H1 (cell line): Measurements from ENCODE around the gene ANKLE1. TPM values are rescaled to one million over a fixed set of nuclear protein-coding genes. Genes with fewer than 3 reads are reported as not detected.
A peak's percentile ranks its signal among the peaks of the same experiment; 100 is the strongest.

Experiments used
- CTCF ChIA-PET: fragments of 300-600 bp; sonication (Branson Sonifier 250); formaldehyde crosslinking; loops from one replicate; lab custom pipeline; 2021; ENCODE audit not compliant: partially characterized antibody; lab: Charles Lee
- POLR2A ChIA-PET: fragments of 300-600 bp; sonication (Branson Sonifier 250); formaldehyde crosslinking; loops from one replicate; lab custom pipeline; 2021; ENCODE audit warnings: inconsistent platforms; ENCODE audit not compliant: partially characterized antibody; lab: Charles Lee
- DNase-seq, 2 experiments: peaks; one replicate each; pipeline versions ENCODE4 v3.0.0 to v3.0.0-alpha.2; 2010 to 2022; ENCODE audit warnings: low spot score in 2 of 2, low read depth in 1 of 2, mixed read lengths in 1 of 2
- FAIRE-seq: peaks from 2 replicates; lab custom pipeline; 2011; peaks lifted over from hg19 to GRCh38; lab: Jason Lieb, UNC
- H2AFZ ChIP-seq: 2 replicates; pipeline ENCODE4 v1.8.1; 2012; ENCODE audit warnings: low read length, inconsistent platforms
- H2AK5ac ChIP-seq: 2 replicates; pipeline ENCODE4 v1.6.1; 2013; ENCODE audit warnings: low read depth, low read length
- H2BK120ac ChIP-seq: replicated peaks from 2 replicates; pipeline ENCODE3; 2013; ENCODE audit warnings: low read depth, low read length, inconsistent platforms
- H2BK12ac ChIP-seq: 2 replicates; pipeline ENCODE4 v1.6.1; 2013; ENCODE audit warnings: low read depth, low read length
- H2BK15ac ChIP-seq: 2 replicates; pipeline ENCODE4 v1.6.1; 2013; ENCODE audit warnings: low read length
- H2BK20ac ChIP-seq: 2 replicates; pipeline ENCODE4 v1.6.1; 2013; ENCODE audit warnings: low read length
- H2BK5ac ChIP-seq: 2 replicates; pipeline ENCODE4 v1.6.1; 2013; ENCODE audit warnings: low read depth, low read length
- H3K14ac ChIP-seq: 2 replicates; pipeline ENCODE4 v1.6.1; 2013; ENCODE audit warnings: inconsistent platforms; ENCODE audit not compliant: insufficient read length
- H3K18ac ChIP-seq: 2 replicates; pipeline ENCODE4 v1.6.1; 2013; ENCODE audit warnings: low read length; ENCODE audit errors: extremely low read depth
- H3K23ac ChIP-seq: 2 replicates; pipeline ENCODE4 v1.6.1; 2013; ENCODE audit warnings: inconsistent platforms; ENCODE audit not compliant: insufficient read length
- H3K23me2 ChIP-seq: 2 replicates; pipeline ENCODE4 v1.6.1; 2013; ENCODE audit warnings: low read depth, low read length
- H3K27ac ChIP-seq: 2 replicates; pipeline ENCODE4 v1.6.1; 2011; ENCODE audit warnings: low read depth, low read length, inconsistent platforms
- H3K27me3 ChIP-seq, 4 experiments: replicated peaks in 1 of 4; 1 replicate in 1 of 4; 2 replicates in 3 of 4; pipeline versions ENCODE4 v1.6.1 to v1.8.1; 2011 to 2013; ENCODE audit warnings: low read length in 3 of 4, mild to moderate bottlenecking in 3 of 4, inconsistent platforms in 2 of 4, mixed read lengths in 2 of 4, moderate library complexity in 1 of 4; ENCODE audit not compliant: control insufficient read depth in 3 of 4, insufficient read depth in 3 of 4; ENCODE audit errors: extremely low read depth in 1 of 4
- H3K36me3 ChIP-seq, 4 experiments: 2 replicates each; pipeline versions ENCODE4 v1.6.1 to v1.8.1; 2011 to 2013; ENCODE audit warnings: mild to moderate bottlenecking in 4 of 4, low read length in 3 of 4, moderate library complexity in 2 of 4, control low read depth in 1 of 4, inconsistent platforms in 1 of 4; ENCODE audit not compliant: insufficient read depth in 4 of 4, control insufficient read depth in 2 of 4
- H3K4ac ChIP-seq: replicated peaks from 2 replicates; pipeline ENCODE3; 2013; ENCODE audit warnings: low read length, low read depth, mixed read lengths, inconsistent platforms; ENCODE audit not compliant: insufficient read length
- H3K4me1 ChIP-seq, 4 experiments: replicated peaks in 1 of 4; 1 replicate in 1 of 4; 2 replicates in 3 of 4; pipeline versions ENCODE4 v1.6.1 to v1.8.1; 2011 to 2013; ENCODE audit warnings: low read length in 3 of 4, inconsistent platforms in 2 of 4, mixed read lengths in 1 of 4; ENCODE audit not compliant: insufficient read depth in 4 of 4, control insufficient read depth in 3 of 4
- H3K4me2 ChIP-seq, 2 experiments: 2 replicates each; pipeline versions ENCODE4 v1.6.1 to v1.8.1; 2011 to 2013; ENCODE audit warnings: low read depth in 2 of 2, low read length in 2 of 2, control low read depth in 1 of 2, inconsistent platforms in 1 of 2, mild to moderate bottlenecking in 1 of 2; ENCODE audit not compliant: insufficient read depth in 1 of 2
- H3K4me3 ChIP-seq, 4 experiments: fragments of 200-600, 300-600 bp in 1 of 4; sonication (generic), shearing (Covaris generic), sonication (Bioruptor Twin) in 1 of 4; 2 replicates each; pipeline versions ENCODE4 v1.5.1 to v1.8.1; 2011 to 2016; ENCODE audit warnings: low read length in 4 of 4, low read depth in 3 of 4, control low read depth in 2 of 4, inconsistent platforms in 2 of 4, mild to moderate bottlenecking in 2 of 4, mixed read lengths in 1 of 4, moderate library complexity in 1 of 4; ENCODE audit not compliant: insufficient read depth in 2 of 4; ENCODE audit errors: extremely low read depth in 1 of 4
- H3K56ac ChIP-seq: replicated peaks from 2 replicates; pipeline ENCODE3; 2013; ENCODE audit warnings: low read depth, mild to moderate bottlenecking, mixed read lengths, low read length, inconsistent platforms; ENCODE audit not compliant: insufficient read length
- H3K79me1 ChIP-seq: 2 replicates; pipeline ENCODE4 v1.6.1; 2013; ENCODE audit warnings: low read depth, low read length, control low read depth
- H3K79me2 ChIP-seq, 2 experiments: 2 replicates each; pipeline versions ENCODE4 v1.6.1 to v1.8.1; 2012 to 2013; ENCODE audit warnings: low read length in 2 of 2, mild to moderate bottlenecking in 2 of 2, inconsistent platforms in 1 of 2; ENCODE audit not compliant: insufficient read depth in 2 of 2, control insufficient read depth in 1 of 2
- H3K9ac ChIP-seq, 4 experiments: replicated peaks in 1 of 4; 1 replicate in 1 of 4; 2 replicates in 3 of 4; pipeline versions ENCODE4 v1.6.1 to v1.8.1; 2011 to 2013; ENCODE audit warnings: low read depth in 3 of 4, low read length in 3 of 4, control low read depth in 2 of 4, mild to moderate bottlenecking in 2 of 4, moderate library complexity in 2 of 4, inconsistent platforms in 1 of 4; ENCODE audit errors: extremely low read depth in 1 of 4
- H3K9me3 ChIP-seq, 2 experiments: 2 replicates each; pipeline versions ENCODE4 v1.6.1 to v1.8.1; 2012 to 2013; ENCODE audit warnings: mild to moderate bottlenecking in 2 of 2, moderate library complexity in 2 of 2, control low read depth in 1 of 2, inconsistent platforms in 1 of 2, low read depth in 1 of 2, low read length in 1 of 2, mixed read lengths in 1 of 2; ENCODE audit not compliant: insufficient read depth in 2 of 2
- H4K20me1 ChIP-seq, 2 experiments: replicated peaks in 1 of 2; 2 replicates each; pipeline versions ENCODE3 to v1.8.1; 2011 to 2013; ENCODE audit warnings: inconsistent platforms in 2 of 2, low read length in 2 of 2, mild to moderate bottlenecking in 1 of 2; ENCODE audit not compliant: insufficient read depth in 2 of 2, control insufficient read depth in 1 of 2
- H4K5ac ChIP-seq: 2 replicates; pipeline ENCODE4 v1.6.1; 2013; ENCODE audit warnings: low read length, low read depth, mixed read lengths, inconsistent platforms; ENCODE audit not compliant: insufficient read length
- H4K8ac ChIP-seq: 2 replicates; pipeline ENCODE4 v1.8.0; 2013; ENCODE audit warnings: mild to moderate bottlenecking, moderate library complexity, low read length, inconsistent platforms; ENCODE audit not compliant: insufficient read depth; ENCODE audit errors: extremely low read depth
- H4K91ac ChIP-seq: replicated peaks from 2 replicates; pipeline ENCODE3; 2013; ENCODE audit warnings: low read length, mixed read lengths, inconsistent platforms; ENCODE audit not compliant: insufficient read length
- CHD1 ChIP-seq: IDR thresholded peaks from 2 replicates; pipeline ENCODE4 v1.6.1; 2012; ENCODE audit warnings: low read depth, low read length, improper control_type of control experiment
- FOSL1 ChIP-seq: IDR thresholded peaks from 2 replicates; pipeline ENCODE4 v1.6.1; 2011; ENCODE audit warnings: mild to moderate bottlenecking, low read depth, low read length, moderate library complexity; ENCODE audit not compliant: insufficient read depth
- JUND ChIP-seq: IDR thresholded peaks from 2 replicates; pipeline ENCODE4 v1.6.1; 2011; ENCODE audit warnings: mild to moderate bottlenecking, improper control_type of control experiment, low read length
- PHF8 ChIP-seq: fragments of 200-600 bp; sonication (generic); conservative IDR thresholded peaks from 2 replicates; pipeline ENCODE4 v1.7.1; 2012; ENCODE audit warnings: low read depth, mild to moderate bottlenecking, inconsistent platforms, low read length, moderate library complexity
- RBBP5 ChIP-seq: IDR thresholded peaks from 2 replicates; pipeline ENCODE4 v1.7.1; 2012; ENCODE audit warnings: low read depth, mild to moderate bottlenecking, inconsistent platforms, low read length, moderate library complexity, borderline replicate concordance
- SP4 ChIP-seq: IDR thresholded peaks from 2 replicates; pipeline ENCODE4 v1.6.1; 2012; ENCODE audit warnings: low read length, inconsistent platforms
- TAF1 ChIP-seq: IDR thresholded peaks from 2 replicates; pipeline ENCODE4 v1.6.1; 2011; ENCODE audit warnings: mild to moderate bottlenecking, low read depth, low read length
- WGBS, 2 experiments: shearing (Covaris generic) in 1 of 2; methylation state at CpG; one replicate each; pipeline versions ENCODE4 v1.1.6 to v1.1.7; 2013 to 2015; ENCODE audit warnings: low lambda C conversion rate in 2 of 2, mixed read lengths in 2 of 2, inconsistent platforms in 1 of 2, low coverage in 1 of 2, missing lambda C conversion rate in 1 of 2; ENCODE audit not compliant: insufficient replicate concordance in 2 of 2, insufficient coverage in 1 of 2, insufficient read length in 1 of 2; ENCODE audit errors: extremely low coverage in 1 of 2, missing lambda C conversion rate in 1 of 2; 5-methylcytosine and 5-hydroxymethylcytosine counted together
- polyA plus RNA-seq, 7 experiments: library from polyadenylated mRNA; depleted of rRNA in 3 of 7; stranded (reverse) in 5 of 7; unstranded in 2 of 7; fragments of >200 nt in 5 of 7; fragments of 200-250 nt in 2 of 7; gene quantifications; 1 replicate in 5 of 7; 2 replicates in 1 of 7; 4 replicates in 1 of 7; pipeline versions ENCODE4 v1.2.1 to v1.2.3, GENCODE V29; 2011 to 2013; ENCODE audit warnings: missing spikeins in 2 of 7, mixed read lengths in 2 of 7
- total RNA-seq: library from RNA; stranded (reverse); fragmentation: NEBNext Ultra II Directional; extraction: Animal tissue kit (Norgen Biotek cat#: 25700); gene quantifications from 2 replicates; pipeline ENCODE4 v1.2.1, GENCODE V29; 2021
- TF ChIP-seq, protein P1 (sequence below), 3 experiments: IDR thresholded peaks; 1 replicate in 2 of 3; 2 replicates in 1 of 3; pipeline versions ENCODE4 v1.5.1 to v1.6.1; 2011; ENCODE audit warnings: low read length in 3 of 3, mild to moderate bottlenecking in 3 of 3, inconsistent platforms in 2 of 3, low read depth in 1 of 3, moderate library complexity in 1 of 3; ENCODE audit not compliant: insufficient read depth in 1 of 3; ENCODE audit errors: control extremely low read depth in 1 of 3

Gene ANKLE1
- total and polyA plus RNA-seq, 2 of the 8 experiments (the other 6 are each of a cell fraction or from before 2014, with no cell fraction given), result 6.1 to 9.6 TPM

DNA sequence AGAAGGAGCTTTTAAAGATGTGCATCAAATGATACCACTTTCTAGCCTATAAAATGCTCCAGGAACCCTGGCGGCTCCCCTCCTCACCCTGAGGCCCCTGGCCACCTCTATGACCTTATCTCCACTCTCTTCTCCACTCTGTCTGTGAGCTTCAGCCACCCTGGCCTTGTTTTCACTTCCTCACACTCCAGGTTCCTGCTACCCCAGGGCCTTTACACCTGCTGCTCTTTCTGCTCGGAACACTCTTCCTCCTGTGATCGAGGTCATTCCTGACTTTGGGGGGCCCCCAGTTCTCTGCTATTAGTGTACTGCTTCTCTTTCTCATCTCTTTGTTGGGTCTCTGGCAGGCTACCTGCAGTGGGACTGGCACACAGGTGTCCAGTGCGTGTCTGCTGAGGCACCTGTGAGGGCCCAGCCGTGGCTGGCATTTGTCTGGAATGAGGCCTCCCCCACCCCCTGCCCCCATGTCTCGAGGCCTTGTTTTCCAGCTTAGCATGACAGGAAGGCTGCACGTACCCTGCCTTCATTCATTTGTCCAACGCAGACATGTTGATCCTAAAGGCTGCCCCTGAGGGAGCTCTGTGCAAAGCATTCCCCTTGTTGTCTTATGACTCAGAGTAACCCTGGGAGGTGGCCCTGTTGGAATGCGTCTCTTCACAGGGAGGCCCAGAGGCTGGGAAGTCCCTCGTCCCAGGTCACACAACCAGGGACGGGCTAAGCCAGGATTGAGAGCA lies 29.9 kb downstream of the ANKLE1 start:
- peak overlapping the region in 1 of 2 experiments; percentile 8; a peak in 2 of 4 replicates for H3K4me2 ChIP-seq
- TF ChIP-seq PHF8, result no peak
- no peak for TF ChIP-seq RBBP5
- no peak for TF ChIP-seq TAF1
- TF ChIP-seq JUND, result no peak
- TF ChIP-seq CHD1, result no peak
- TF ChIP-seq FOSL1, result no peak
- no peak for TF ChIP-seq SP4
- TF ChIP-seq, protein P1, sequence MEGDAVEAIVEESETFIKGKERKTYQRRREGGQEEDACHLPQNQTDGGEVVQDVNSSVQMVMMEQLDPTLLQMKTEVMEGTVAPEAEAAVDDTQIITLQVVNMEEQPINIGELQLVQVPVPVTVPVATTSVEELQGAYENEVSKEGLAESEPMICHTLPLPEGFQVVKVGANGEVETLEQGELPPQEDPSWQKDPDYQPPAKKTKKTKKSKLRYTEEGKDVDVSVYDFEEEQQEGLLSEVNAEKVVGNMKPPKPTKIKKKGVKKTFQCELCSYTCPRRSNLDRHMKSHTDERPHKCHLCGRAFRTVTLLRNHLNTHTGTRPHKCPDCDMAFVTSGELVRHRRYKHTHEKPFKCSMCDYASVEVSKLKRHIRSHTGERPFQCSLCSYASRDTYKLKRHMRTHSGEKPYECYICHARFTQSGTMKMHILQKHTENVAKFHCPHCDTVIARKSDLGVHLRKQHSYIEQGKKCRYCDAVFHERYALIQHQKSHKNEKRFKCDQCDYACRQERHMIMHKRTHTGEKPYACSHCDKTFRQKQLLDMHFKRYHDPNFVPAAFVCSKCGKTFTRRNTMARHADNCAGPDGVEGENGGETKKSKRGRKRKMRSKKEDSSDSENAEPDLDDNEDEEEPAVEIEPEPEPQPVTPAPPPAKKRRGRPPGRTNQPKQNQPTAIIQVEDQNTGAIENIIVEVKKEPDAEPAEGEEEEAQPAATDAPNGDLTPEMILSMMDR (IDR thresholded peaks at IDR 0.05; ENCODE audit: control extremely low read depth in 1 of 3, insufficient read depth in 1 of 3, low read depth in 1 of 3, low read length in 3 of 3), result no peak
- H3K9me3 ChIP-seq, result no peaks in the 10 kb centered on the region
- no peak for DNase-seq
- H3K4me3 ChIP-seq, result no peak overlapping the region
- peak overlapping the region; percentile 67 for H3K27ac ChIP-seq
- ChIA-PET POLR2A (interaction anchor here (1.0 to 18.5 kb wide), 3 partner anchors 16 to 86 kb away, joined by 3 to 329 read pairs (median 4); partner anchors contain the start of genes ANO8 and OCEL1), CTCF (interaction anchor here (1.1 to 1.7 kb wide), 3 partner anchors 13 to 21 kb away, joined by 3 to 5 read pairs (median 4); no protein-coding TSS in a partner anchor)
- 80% methylated on average over 11 of the region's 11 CpGs; no CpG with 5 or more reads in 1 of the 2 experiments for WGBS, 2 experiments
- H2BK15ac ChIP-seq, result no peak overlapping the region
- H3K4me1 ChIP-seq, result peaks cover 2 to 13% (median 5%) of the 10 kb centered on the region in 4 experiments; a peak in 5 of 7 replicates
- no peak overlapping the region for H3K23ac ChIP-seq
- peaks cover 4 to 17% (median 12%) of the 10 kb centered on the region in 4 experiments for H3K36me3 ChIP-seq
- 0 out of 2 replicates have a peak overlapping the region, but pooled peaks have one; percentile 35 for H4K8ac ChIP-seq
- H2BK120ac ChIP-seq, result no peak overlapping the region
- peaks cover 0 to 14% of the 10 kb centered on the region in 2 experiments for H4K20me1 ChIP-seq
- no peak overlapping the region for H2BK20ac ChIP-seq
- H3K18ac ChIP-seq, result no peak overlapping the region
- no peak overlapping the region for H2BK5ac ChIP-seq
- H3K4ac ChIP-seq, result no peak overlapping the region
- no peak overlapping the region for H3K14ac ChIP-seq
- H3K56ac ChIP-seq, result no peak overlapping the region
- no peak for FAIRE-seq
- H3K79me2 ChIP-seq, result peaks cover 8 to 32% of the 10 kb centered on the region in 2 experiments; a peak in 3 of 4 replicates
- H2AFZ ChIP-seq, result no peak overlapping the region
- peaks cover 21% of the 10 kb centered on the region for H3K79me1 ChIP-seq
- no peak overlapping the region for H3K9ac ChIP-seq
- 0 out of 2 replicates have a peak overlapping the region, but pooled peaks have one; percentile 60 for H2BK12ac ChIP-seq
- peaks cover 5% of the 10 kb centered on the region for H3K23me2 ChIP-seq
- H2AK5ac ChIP-seq, result no peak overlapping the region
- no peak overlapping the region for H4K91ac ChIP-seq
- no peaks in the 10 kb centered on the region for H3K27me3 ChIP-seq
- H4K5ac ChIP-seq, result no peak overlapping the region
